HG02885 (cell line): Measurements from ENCODE around the gene WDR62.
A peak's percentile ranks its signal among the peaks of the same experiment; 100 is the strongest.

Source experiments
- ATAC-seq: cut with Tn5 transposase; IDR thresholded peaks from one replicate; pipeline ENCODE4 v1.9.1; 2021; ENCODE audit warnings: mild to moderate bottlenecking; ENCODE audit not compliant: unreplicated experiment, poor library complexity

The WDR62 gene

DNA sequence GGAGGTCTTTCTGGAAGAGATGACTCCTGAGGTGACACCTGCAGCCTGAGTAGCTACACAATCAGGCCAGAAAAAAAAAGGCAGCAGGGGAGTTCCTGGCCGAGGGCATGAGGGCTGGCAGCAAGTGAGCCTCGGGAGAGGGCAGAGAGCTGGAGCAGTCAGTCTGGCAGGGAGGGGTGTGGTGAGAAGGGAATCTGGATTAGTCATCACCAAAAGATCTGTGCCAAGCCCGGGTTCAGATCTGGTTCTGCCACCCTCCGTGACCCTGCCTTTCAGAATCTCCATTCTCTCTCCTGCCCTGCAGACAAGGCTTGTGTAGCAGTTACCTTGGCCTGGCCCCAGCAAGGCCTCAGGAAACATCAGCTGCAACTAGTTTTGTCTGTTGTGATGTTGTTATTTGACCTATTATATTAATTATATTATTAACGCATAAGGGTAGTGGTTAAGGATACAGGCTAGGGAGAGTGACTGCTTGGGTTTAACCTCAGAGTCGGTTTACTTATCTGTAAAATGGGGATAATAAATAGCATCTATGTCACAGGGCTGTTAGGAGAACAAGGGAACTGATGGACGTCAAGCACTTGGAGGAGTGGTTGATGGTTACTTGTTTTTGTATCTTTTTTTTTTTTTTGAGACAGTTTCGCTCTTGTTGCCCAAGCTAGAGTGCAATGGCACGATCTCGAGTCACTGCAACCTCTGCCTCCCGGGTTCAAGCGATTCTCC lies 82.4 kb downstream of the WDR62 start:
- ATAC-seq = no peak

DNA sequence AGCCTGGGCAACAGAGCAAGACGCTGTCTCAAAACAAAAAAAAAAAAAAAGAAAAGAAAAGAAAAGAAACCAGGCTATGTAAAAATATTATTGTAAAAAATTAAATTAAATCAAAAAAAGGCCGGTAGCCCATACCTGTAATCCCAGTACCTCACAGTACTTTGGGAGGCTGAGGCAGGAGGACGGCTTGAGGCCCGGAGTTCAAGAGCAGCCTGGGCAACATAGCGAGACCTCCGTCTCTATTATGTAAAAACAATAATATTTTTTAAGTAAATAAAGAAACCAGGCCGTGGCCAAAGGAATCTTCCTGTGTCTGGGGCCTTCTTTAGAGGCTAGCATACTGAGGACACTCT lies 84.4 kb downstream of the WDR62 start:
- no peak for ATAC-seq

DNA sequence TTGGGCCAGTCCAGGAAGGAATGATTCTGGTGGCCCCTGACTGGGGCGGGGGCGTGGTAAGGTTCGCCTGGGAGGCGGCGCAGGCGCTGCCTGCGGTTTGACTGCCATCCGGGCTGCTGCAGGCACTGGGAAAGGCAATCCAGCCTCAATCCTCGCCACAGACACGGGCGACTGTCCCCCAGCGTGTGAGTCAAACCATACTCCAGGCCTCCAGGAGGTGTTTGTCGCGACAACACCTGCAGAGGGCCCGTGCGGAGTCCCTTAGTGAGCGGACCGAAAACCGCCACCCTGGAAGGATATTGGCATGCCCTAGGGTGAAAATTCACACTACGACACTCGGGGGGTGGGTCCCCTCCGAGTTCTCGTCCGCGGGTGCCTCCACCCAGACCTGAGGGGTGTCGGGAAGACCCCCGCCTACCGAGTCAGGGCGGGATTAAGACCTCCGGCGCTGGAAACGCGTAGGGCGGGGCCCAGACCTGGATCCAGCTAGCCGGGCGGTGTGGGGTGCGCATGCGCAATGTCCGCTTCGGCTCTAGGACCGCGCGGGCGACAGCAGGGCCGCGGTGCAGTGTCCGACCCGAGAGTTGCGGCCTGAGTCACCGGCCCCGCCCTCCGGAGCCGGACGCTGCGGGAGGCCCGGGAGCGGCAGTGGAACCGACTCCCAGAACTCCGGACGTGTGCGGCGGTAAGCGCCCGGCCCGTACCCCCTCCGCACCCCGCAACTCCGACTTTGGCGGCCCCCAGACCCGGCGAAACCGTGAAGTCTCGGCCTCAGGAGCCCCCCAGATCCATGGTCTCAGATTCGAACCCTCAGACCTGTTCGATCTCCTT lies 85.0 kb downstream of the WDR62 start, which contains the start of gene CAPNS1:
TSS of gene CAPNS1 (plus strand) at position 594 of the 831 bp plus-strand sequence. CDS start 946 bp downstream, outside the sequence.
- ATAC-seq = peak; percentile 89

DNA sequence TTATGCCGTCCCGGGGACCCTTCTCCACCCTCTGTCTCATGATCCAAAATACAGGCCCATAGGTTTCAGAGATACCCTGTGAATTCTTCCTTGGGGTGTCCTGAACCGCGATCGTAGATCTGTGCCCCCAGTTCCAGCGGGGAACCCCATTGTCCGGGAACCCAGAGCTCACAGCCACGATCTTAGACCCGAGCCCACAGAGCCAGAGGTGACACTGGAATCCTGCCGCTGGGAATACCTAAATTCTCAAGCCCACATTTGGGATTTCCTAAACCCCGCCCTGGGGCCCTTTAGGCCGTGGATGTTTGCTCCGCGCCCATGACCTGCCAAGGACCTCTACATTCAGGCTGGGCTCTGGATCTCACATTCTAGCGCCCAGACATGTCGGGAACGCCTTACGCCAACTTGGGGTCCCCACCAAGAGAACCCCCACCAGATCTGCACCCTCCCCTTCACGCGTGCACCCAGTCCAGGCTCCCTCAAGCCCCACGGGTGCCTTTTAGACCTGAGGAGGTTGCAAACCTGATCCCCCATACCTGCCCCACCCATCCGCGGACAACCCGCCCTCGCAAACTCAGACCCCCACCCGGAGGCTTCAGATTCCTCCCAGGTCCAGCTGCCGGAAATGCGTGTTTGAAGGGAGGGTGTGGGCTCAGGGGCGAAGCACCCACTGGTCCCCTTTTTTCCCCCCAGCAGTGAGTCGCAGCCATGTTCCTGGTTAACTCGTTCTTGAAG lies 85.8 kb downstream of the WDR62 start:
- peak; percentile 1 for ATAC-seq

DNA sequence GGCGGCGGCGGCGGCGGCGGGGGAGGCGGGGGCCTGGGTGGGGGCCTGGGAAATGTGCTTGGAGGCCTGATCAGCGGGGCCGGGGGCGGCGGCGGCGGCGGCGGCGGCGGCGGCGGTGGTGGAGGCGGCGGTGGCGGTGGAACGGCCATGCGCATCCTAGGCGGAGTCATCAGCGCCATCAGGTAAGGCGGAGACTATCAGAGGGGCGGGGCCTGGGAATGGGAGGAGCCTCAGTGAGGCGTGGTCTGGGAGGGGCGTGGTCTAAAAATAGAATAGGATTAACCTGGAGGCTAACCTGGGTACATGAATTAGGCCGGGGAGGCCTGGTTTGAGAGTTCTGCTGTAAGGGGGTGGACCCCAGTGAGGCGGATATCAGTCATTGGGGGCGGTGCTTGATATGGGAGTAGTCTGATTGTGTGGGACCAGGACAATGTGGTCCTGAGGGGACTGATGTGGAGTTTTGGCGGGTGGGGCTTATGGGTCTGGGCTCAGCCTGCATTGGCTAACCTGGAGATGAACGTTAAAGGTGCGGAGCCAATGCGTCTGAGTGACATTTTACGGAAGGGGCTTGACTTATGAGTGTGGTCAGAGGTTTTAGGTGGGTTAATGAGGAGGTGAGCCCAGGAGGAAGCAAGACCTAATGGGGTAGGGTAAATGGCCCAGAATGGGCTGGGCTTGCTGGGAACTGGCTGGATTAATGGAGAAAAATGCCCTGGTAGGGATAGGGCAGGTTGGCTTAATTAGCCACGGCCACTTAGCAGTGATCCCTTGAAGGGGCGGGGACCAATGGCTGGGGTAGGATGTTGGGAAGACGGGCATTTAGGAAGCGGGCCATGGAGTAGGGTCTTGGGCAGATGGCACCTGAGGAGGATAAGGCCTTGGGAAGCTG lies 86.6 kb downstream of the WDR62 start:
- ATAC-seq = peak; percentile 56

DNA sequence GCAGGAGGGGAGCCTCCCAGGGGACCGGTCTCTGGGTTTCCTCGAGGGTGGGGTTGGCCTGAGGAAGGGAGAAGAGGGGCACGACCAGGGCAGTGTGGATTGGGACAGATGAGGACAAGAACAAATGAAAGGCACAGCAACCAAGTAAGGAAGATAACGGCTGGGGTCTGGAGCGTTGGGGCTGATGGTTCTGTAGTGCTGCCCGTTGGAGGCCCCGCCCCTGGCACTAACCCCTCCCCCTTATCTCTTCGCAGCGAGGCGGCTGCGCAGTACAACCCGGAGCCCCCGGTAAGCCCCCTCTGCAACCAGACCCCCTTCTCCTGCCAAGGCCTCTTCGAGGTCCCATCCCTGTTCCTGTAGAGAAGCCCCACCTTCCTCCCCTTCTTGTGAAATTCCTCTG lies 87.3 kb downstream of the WDR62 start:
- no peak for ATAC-seq

DNA sequence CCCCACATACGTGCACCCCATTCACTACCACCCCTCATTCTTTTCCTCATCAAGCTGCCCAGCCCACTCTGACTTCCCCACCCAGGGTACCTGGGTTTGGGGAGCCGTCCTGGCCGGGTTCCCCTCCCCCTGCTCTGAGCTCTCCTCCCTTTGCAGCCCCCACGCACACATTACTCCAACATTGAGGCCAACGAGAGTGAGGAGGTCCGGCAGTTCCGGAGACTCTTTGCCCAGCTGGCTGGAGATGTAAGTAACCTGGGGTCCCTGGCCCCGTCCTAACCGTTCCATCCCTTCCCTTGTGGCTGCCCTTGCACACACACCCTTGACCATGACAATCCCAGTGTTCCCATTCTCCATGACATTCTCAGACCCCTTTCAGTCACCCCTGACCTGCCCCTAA lies 87.8 kb downstream of the WDR62 start:
- ATAC-seq = no peak

DNA sequence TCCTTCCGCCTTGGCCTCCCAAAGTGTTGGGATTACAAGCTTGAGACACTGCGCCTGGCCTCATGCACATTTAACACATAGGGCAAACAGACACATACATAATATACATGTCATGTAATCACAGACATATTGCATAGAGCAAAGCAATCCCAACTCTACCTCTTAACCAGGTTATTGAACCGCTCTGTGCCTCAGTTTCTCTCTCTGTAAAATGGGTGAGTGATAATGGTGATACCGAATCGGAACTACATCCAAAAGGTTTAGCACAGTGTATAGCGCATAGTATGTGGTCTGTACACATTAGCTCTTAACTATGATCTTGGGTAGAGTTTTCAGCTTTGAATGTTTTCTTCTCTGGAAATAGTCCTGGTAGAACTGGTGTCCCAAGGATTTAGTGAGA lies 89.9 kb downstream of the WDR62 start:
- ATAC-seq = no peak

DNA sequence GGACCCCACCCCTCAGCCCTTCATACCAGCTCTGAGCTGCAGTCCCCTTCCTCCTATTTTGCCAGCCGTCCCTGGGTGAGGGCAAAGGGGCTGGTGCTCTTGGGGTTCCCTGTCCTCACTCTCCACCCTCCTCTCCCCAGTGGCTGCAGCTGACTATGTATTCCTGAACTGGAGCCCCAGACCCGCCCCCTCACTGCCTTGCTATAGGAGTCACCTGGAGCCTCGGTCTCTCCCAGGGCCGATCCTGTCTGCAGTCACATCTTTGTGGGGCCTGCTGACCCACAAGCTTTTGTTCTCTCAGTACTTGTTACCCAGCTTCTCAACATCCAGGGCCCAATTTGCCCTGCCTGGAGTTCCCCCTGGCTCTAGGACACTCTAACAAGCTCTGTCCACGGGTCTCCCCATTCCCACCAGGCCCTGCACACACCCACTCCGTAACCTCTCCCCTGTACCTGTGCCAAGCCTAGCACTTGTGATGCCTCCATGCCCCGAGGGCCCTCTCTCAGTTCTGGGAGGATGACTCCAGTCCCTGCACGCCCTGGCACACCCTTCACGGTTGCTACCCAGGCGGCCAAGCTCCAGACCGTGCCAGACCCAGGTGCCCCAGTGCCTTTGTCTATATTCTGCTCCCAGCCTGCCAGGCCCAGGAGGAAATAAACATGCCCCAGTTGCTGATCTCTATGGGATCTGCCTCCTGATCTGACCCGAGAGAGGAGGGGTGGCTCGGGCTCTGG lies 95.1 kb downstream of the WDR62 start:
- no peak for ATAC-seq

DNA sequence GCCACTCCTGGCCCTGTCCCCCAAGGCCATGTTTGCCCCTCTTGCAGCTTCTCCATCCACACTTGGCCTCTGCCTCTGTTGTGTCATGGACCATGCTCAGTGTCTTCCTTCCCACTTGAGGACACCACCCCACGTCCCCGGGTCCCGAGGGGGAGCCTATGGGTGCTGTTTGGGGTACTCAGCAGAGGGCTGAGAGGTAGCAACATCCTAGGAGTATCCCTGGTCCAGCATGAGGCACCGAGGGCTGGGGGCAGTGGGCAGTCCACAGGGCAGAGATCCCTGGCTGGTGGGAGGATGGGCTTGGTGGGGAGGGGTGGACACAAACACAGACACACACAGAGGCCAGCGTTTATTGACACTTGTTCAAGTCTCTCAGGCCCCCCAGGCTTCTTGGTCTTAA lies 95.9 kb downstream of the WDR62 start:
- ATAC-seq = no peak

DNA sequence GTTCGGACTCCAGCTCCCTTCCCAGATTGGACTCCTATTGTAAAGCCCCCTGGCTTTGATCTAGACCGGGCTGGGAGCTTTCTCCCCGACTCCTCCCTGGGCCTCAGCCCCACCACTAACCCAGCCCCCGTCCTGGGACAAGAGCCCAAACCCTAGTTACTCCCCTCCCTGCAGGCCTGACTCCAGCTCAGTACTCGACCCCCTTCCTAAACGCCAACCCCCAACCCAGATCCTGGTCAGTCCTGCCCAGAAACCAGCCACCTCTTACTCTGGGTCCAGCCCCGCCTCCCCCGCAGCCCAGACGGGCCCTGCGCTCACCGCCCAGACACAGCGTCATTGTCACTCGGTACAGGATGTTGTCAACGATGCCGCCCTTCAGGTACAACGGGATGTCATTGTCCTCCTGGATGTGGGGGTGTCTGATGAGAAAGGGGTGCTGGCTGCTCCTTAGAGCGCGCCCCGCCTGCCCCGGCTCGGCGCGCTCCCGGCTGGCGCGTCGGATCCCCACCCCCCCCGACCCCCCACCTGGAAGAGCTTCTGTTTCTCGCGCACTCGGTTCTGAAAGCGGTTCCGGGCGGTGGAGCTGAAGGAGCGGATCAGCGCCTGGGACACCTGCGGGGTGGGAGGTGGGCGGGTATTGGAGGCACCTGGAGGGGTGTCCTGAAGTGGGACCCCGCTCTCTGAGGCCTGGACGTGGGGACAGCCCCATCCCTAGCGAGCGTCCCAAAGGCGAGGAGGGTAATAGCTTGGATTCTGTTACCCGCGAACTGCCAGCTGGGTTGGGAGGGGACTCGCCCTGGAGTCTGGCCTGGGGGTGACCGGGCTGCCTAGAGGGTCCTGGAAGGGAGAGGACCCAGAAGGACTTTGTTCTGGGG lies 96.7 kb downstream of the WDR62 start:
- ATAC-seq = no peak

DNA sequence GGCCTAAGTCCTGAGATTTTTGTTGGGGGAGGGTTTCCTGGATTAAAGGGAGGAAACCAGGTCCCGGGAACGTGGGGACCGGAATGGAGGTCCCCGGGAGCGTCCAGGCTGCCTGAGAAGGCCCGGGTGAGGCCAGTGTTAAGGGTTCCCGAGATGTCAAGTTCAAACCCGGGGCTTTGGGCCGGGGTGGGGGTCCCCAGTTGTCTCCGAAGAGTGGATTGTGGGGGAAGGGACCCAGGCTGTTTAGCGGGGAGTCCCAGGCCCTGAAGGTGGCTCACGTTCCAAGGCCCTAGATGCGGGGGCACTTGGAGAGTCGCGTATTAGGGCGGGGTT lies 97.3 kb downstream of the WDR62 start:
- ATAC-seq = no peak

DNA sequence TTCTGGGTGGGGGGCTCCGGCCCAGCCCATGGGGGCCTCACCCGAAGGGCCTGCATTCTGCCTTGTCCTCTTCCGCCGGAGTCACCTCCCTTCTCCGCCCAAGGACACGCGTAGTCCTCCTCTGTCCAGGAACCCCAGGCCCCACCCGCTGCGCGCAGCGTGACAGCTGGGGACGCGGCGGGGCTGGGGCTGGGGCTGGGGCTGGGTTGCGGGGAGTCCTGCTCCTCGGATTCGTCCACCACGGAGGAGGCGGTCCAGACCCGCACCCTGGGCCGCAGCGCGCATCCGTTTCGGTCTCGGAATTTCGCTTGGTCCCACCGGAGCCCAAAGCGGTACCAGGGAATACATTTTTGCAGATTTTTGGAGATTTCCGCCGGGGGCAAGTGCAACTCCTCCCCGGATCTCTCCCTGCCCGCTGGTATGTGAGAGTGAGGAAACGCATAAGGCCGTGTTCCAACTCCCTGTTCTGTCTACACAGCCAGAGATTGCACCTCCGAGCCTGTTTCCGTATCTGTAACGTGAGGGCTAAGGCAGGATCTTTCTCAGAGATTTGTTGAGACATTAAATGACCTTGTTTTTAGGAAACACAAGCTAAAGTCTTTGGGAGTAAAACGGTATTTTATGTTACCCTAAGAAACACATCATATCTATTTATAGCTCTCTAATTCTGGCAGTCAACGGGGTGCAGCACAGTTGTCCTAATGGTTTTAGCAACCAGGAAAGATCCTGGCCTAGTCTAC lies 97.8 kb downstream of the WDR62 start, which contains the start of gene COX7A1:
TSS of gene COX7A1 (minus strand) at position 96 of the 740 bp plus-strand sequence. CDS start at position 56, 40 bp downstream.
- ATAC-seq = no peak

DNA sequence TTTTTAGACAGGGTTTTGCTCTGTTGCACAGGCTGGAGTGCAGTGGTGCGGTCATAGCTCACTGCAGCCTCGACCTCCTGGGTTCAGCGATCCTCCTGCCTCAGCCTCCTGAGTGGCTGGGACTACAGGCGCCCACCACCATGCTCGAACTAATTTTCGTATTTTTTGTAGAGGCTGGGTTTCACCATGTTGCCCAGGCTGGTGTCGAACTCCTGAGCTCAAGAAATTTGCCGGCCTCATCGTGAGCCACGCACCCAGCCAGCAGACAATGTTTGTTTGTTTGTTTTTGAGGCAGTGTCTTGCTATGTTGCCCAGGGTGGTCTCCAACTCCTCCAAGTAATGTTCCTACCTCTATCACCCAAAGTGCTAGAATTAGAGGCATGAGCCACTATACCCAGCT lies 98.4 kb downstream of the WDR62 start:
- ATAC-seq = no peak
